ENCODE results near the gene MAFG. TPM values are rescaled to one million over a fixed set of nuclear protein-coding genes. Genes with fewer than 3 reads are reported as not detected.

Gene MAFG
- total RNA-seq, 1 experiment from 2014 or later, result 29.1 TPM

DNA sequence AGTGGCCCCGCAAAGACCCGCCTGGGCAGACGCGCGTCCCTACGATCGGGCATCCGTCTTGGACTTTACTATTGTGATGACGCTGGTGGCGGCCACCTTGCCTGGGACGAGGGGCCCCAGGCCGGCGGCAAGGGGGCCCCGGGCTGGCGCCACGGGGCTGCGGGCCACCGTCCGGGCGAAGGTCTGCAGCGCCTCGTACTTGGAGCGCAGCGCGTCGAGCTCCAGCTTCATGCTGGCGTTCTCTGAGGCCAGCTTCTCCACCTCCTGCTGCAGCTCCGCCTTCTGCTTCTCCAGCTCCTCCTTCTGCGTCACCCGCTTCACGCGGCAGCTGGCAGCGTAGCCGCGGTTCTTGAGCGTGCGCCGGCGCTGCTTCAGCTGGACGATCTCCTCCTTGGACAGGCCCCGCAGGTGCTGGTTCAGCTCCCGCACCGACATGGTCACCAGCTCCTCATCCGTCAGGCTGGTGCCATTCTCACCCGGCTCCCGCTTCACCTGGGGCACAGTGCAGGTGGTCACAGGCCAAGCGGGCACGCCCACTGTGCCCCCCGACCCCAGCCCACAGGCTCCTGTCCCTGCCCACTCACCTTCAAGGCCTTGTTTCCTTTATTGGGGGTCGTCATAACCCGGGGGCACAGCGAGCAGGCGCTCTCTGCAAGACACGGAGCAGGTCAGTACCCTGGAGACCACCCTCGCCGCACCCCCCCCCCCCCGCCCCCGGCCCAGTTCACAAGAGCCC, 4.8 kb downstream of the MAFG start:
- no peak overlapping the region for H3K4me3 ChIP-seq (ENCODE audit: low read depth, low read length)
- H3K4me1 ChIP-seq, result peaks cover 14% of the 10 kb centered on the region
- CTCF ChIA-PET, result no interaction called here

DNA sequence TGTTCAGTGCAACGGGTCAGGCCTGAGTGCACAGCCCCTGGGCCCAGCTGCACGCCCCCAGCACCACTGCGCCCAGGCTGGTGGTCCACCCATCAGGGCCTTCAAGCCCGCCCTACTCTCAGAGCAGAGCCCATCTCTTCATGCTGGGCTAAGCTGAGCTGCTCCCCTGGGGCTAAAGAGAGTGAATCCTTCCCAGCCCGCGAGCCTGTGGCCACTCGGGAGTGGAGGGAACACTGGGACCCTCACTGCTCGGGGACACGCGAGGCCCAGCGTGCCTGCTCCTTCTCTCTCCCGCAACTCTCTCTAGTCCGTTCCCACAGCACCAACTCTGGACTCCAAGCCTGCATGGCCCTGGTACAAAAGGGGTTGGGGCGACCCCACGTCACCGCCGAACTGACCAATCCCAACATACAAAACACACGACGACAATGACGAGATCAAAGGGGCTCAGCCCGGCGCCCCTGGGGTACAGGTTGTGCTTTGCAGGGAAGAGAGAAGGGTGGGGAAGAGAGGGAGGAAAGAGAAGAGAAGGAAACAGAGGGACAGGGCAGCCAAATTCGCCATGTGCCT, 5.5 kb downstream of the MAFG start:
- Histone ChIP-seq H3K9me3 (no peaks in the 10 kb centered on the region), H3K27me3 (replicated peaks; ENCODE audit: control insufficient read depth, insufficient read depth, low read length) (no peaks in the 10 kb centered on the region), H3K4me1 (peaks cover 14% of the 10 kb centered on the region), H3K4me3 (ENCODE audit: low read depth, low read length) (no peak overlapping the region), H3K36me3 (ENCODE audit: control insufficient read depth, insufficient read depth, low read length) (peaks cover 6% of the 10 kb centered on the region)
- BruUV-seq (replicated peaks), result no TSS peak
- Mint-ChIP-seq H3K9me3 (ENCODE audit: unreplicated experiment) (no peaks in the 10 kb centered on the region), H3K4me1 (ENCODE audit: low read depth, unreplicated experiment) (peaks cover 27% of the 10 kb centered on the region), H3K27ac (ENCODE audit: unreplicated experiment) (peak overlapping the region; percentile 25), H3K4me3 (ENCODE audit: unreplicated experiment) (no peak overlapping the region), H3K36me3 (ENCODE audit: insufficient read depth, unreplicated experiment) (peaks cover 67% of the 10 kb centered on the region), H3K27me3 (ENCODE audit: insufficient read depth, unreplicated experiment) (no peaks in the 10 kb centered on the region)
- intact Hi-C loops (cut with micrococcal nuclease; ENCODE audit: unreplicated experiment), result no loop called here
- ChIA-PET POLR2A (no interaction called here), CTCF (no interaction called here)
- no peak for DNase-seq
- TF ChIP-seq, protein P1, sequence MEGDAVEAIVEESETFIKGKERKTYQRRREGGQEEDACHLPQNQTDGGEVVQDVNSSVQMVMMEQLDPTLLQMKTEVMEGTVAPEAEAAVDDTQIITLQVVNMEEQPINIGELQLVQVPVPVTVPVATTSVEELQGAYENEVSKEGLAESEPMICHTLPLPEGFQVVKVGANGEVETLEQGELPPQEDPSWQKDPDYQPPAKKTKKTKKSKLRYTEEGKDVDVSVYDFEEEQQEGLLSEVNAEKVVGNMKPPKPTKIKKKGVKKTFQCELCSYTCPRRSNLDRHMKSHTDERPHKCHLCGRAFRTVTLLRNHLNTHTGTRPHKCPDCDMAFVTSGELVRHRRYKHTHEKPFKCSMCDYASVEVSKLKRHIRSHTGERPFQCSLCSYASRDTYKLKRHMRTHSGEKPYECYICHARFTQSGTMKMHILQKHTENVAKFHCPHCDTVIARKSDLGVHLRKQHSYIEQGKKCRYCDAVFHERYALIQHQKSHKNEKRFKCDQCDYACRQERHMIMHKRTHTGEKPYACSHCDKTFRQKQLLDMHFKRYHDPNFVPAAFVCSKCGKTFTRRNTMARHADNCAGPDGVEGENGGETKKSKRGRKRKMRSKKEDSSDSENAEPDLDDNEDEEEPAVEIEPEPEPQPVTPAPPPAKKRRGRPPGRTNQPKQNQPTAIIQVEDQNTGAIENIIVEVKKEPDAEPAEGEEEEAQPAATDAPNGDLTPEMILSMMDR (IDR thresholded peaks at IDR 0.05; ENCODE audit: insufficient read depth in 1 of 2, low read depth in 1 of 2, low read length in 1 of 2, severe bottlenecking in 1 of 2, unreplicated experiment in 1 of 2), result no peak

More for the DNA sequence above, 4.8 kb downstream of the MAFG start:
- Mint-ChIP-seq H3K27me3 (ENCODE audit: insufficient read depth, unreplicated experiment) (no peaks in the 10 kb centered on the region), H3K4me1 (ENCODE audit: low read depth, unreplicated experiment) (peaks cover 24% of the 10 kb centered on the region), H3K9me3 (ENCODE audit: unreplicated experiment) (no peaks in the 10 kb centered on the region), H3K27ac (ENCODE audit: unreplicated experiment) (peak overlapping the region; percentile 86), H3K36me3 (ENCODE audit: insufficient read depth, unreplicated experiment) (peaks cover 60% of the 10 kb centered on the region), H3K4me3 (ENCODE audit: unreplicated experiment) (no peak overlapping the region)
- intact Hi-C loops (cut with micrococcal nuclease; ENCODE audit: unreplicated experiment), result no loop called here
- BruUV-seq (replicated peaks), result no TSS peak
- POLR2A ChIA-PET, result no interaction called here
- Histone ChIP-seq H3K36me3 (ENCODE audit: control insufficient read depth, insufficient read depth, low read length) (peaks cover 6% of the 10 kb centered on the region), H3K27me3 (replicated peaks; ENCODE audit: control insufficient read depth, insufficient read depth, low read length) (no peaks in the 10 kb centered on the region), H3K9me3 (no peaks in the 10 kb centered on the region)
- no peak for DNase-seq
- TF ChIP-seq, protein P1 (IDR thresholded peaks at IDR 0.05; ENCODE audit: insufficient read depth in 1 of 2, low read depth in 1 of 2, low read length in 1 of 2, severe bottlenecking in 1 of 2, unreplicated experiment in 1 of 2), result no peak

DNA sequence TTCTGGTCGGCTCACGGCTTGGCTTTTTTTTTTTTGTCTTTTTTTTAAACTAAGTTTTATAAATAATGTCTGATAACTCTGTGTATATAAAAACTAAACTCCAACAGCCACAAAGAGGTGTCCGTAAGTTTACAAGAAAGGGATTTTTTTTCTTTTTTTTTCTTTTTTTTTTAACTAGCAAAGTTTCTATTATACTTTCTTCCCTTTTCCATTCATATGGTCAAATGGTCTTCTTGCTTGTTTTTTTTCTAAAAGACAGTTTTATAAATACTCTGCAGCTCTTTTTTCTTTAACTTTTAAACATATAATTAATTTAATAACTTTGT, 6.0 kb downstream of the MAFG start:
- intact Hi-C loops (cut with micrococcal nuclease; ENCODE audit: unreplicated experiment), result no loop called here
- POLR2A ChIA-PET, result no interaction called here
- peaks cover 32% of the 10 kb centered on the region for H3K4me1 Mint-ChIP-seq (ENCODE audit: low read depth, unreplicated experiment)

More for the DNA sequence above, 6.0 kb downstream of the MAFG start:
- H3K4me1 ChIP-seq, result peaks cover 19% of the 10 kb centered on the region
- Mint-ChIP-seq H3K36me3 (ENCODE audit: insufficient read depth, unreplicated experiment) (peaks cover 69% of the 10 kb centered on the region), H3K9me3 (ENCODE audit: unreplicated experiment) (no peaks in the 10 kb centered on the region), H3K27me3 (ENCODE audit: insufficient read depth, unreplicated experiment) (no peaks in the 10 kb centered on the region), H3K27ac (ENCODE audit: unreplicated experiment) (no peak overlapping the region), H3K4me3 (ENCODE audit: unreplicated experiment) (no peak overlapping the region)
- BruUV-seq (replicated peaks), result no TSS peak
- no peaks in the 10 kb centered on the region for H3K27me3 ChIP-seq (replicated peaks; ENCODE audit: control insufficient read depth, insufficient read depth, low read length)
- no peak overlapping the region for H3K4me3 ChIP-seq (ENCODE audit: low read depth, low read length)
- H3K36me3 ChIP-seq (ENCODE audit: control insufficient read depth, insufficient read depth, low read length), result peaks cover 6% of the 10 kb centered on the region
- CTCF ChIA-PET, result interaction anchor here (0.5 kb wide), 1 partner anchor 29 kb away, joined by 3 read pairs; no protein-coding TSS in a partner anchor
- TF ChIP-seq, protein P1 (IDR thresholded peaks at IDR 0.05; ENCODE audit: insufficient read depth in 1 of 2, low read depth in 1 of 2, low read length in 1 of 2, severe bottlenecking in 1 of 2, unreplicated experiment in 1 of 2), result no peak
- no peak for DNase-seq
- no peaks in the 10 kb centered on the region for H3K9me3 ChIP-seq
